MM.1S (cell line): ENCODE data around the gene BEND5.
A peak's percentile ranks its signal among the peaks of the same experiment; 100 is the strongest.

ENCODE experiments used
- DNase-seq: peaks from one replicate; pipeline ENCODE4 v3.0.0-alpha.2; 2015
- H2AFZ ChIP-seq: fragments of 300-600 bp; sonication (generic); 2 replicates; pipeline ENCODE4 v1.6.0; 2016; ENCODE audit warnings: antibody characterized with exemption, low read length
- H3F3A ChIP-seq: fragments of 300-600 bp; sonication (generic); 2 replicates; pipeline ENCODE4 v1.6.1; 2016; ENCODE audit warnings: mild to moderate bottlenecking, antibody characterized with exemption, low read length, moderate library complexity, mixed read lengths; ENCODE audit not compliant: insufficient read depth
- H3K27ac ChIP-seq: fragments of 300-600 bp; sonication (generic); 2 replicates; pipeline ENCODE4 v1.5.1; 2016; ENCODE audit warnings: mild to moderate bottlenecking, low read length
- H3K27me3 ChIP-seq: fragments of 300-600 bp; sonication (generic); replicated peaks from 2 replicates; pipeline ENCODE4 v1.6.0; 2016; ENCODE audit warnings: low read length; ENCODE audit not compliant: insufficient read depth
- H3K36me3 ChIP-seq: fragments of 300-600 bp; sonication (generic); replicated peaks from 2 replicates; pipeline ENCODE4 v1.6.1; 2016; ENCODE audit warnings: mild to moderate bottlenecking, low read length, mixed read lengths; ENCODE audit not compliant: insufficient read depth
- H3K4me1 ChIP-seq: fragments of 300-600 bp; sonication (generic); 2 replicates; pipeline ENCODE4 v1.6.1; 2016; ENCODE audit warnings: low read length, mixed read lengths
- H3K4me2 ChIP-seq: fragments of 300-600 bp; sonication (generic); 2 replicates; pipeline ENCODE4 v1.6.0; 2016; ENCODE audit warnings: low read depth, low read length
- H3K4me3 ChIP-seq: fragments of 300-600 bp; sonication (generic); 2 replicates; pipeline ENCODE4 v1.5.1; 2016; ENCODE audit warnings: low read length, mixed read lengths
- H3K79me2 ChIP-seq: fragments of 300-600 bp; sonication (generic); 2 replicates; pipeline ENCODE4 v1.6.1; 2016; ENCODE audit warnings: mixed run types, low read length, mixed read lengths
- H3K9ac ChIP-seq: fragments of 300-600 bp; sonication (generic); 2 replicates; pipeline ENCODE4 v1.6.1; 2016; ENCODE audit warnings: low read length, mixed read lengths
- H3K9me2 ChIP-seq: fragments of 300-600 bp; sonication (generic); replicated peaks from 2 replicates; pipeline ENCODE4 v1.6.1; 2016; ENCODE audit warnings: mild to moderate bottlenecking, low read length, mixed read lengths; ENCODE audit not compliant: insufficient read depth
- H3K9me3 ChIP-seq: fragments of 300-600 bp; sonication (generic); replicated peaks from 2 replicates; pipeline ENCODE4 v1.6.1; 2016; ENCODE audit warnings: mild to moderate bottlenecking, low read length, mixed read lengths; ENCODE audit not compliant: insufficient read depth
- H4K20me1 ChIP-seq: fragments of 300-600 bp; sonication (generic); 2 replicates; pipeline ENCODE4 v1.6.1; 2016; ENCODE audit warnings: mild to moderate bottlenecking, low read length, moderate library complexity, mixed read lengths; ENCODE audit not compliant: insufficient read depth
- CTCF ChIP-seq: fragments of 300-600 bp; sonication (generic); IDR thresholded peaks from 2 replicates; pipeline ENCODE4 v1.5.1; 2016; ENCODE audit warnings: antibody characterized with exemption, low read length, mixed read lengths
- EZH2 ChIP-seq: fragments of 300-600 bp; sonication (generic); optimal IDR thresholded peaks from 2 replicates; pipeline ENCODE3; 2017; ENCODE audit warnings: low read depth, mild to moderate bottlenecking, antibody characterized with exemption, low read length, mixed read lengths
- EZH2phosphoT487 ChIP-seq: fragments of 300-600 bp; sonication (generic); IDR thresholded peaks from 2 replicates; pipeline ENCODE4 v1.6.1; 2018; ENCODE audit warnings: antibody characterized with exemption, low read length

BEND5 gene

GRCh38 chr1:48746906-48747305 lies 29.8 kb downstream of the BEND5 start:
- H3K4me3 ChIP-seq: no peak overlapping the region
- H3K79me2 ChIP-seq: no peaks in the 10 kb centered on the region
- H2AFZ ChIP-seq: no peak overlapping the region
- H3F3A ChIP-seq: no peaks in the 10 kb centered on the region
- peaks cover 14% of the 10 kb centered on the region; the same call in 1 of the 2 replicates for H3K4me1 ChIP-seq
- no peaks in the 10 kb centered on the region for H3K36me3 ChIP-seq
- H3K9me3 ChIP-seq: no peaks in the 10 kb centered on the region
- TF ChIP-seq EZH2: no peak
- TF ChIP-seq CTCF: no peak
- TF ChIP-seq EZH2phosphoT487: no peak
- H4K20me1 ChIP-seq: no peaks in the 10 kb centered on the region
- no peak overlapping the region for H3K9ac ChIP-seq
- H3K27ac ChIP-seq: no peak overlapping the region
- no peak for DNase-seq
- no peaks in the 10 kb centered on the region for H3K27me3 ChIP-seq
- H3K9me2 ChIP-seq: no peaks in the 10 kb centered on the region
- no peak overlapping the region for H3K4me2 ChIP-seq

- Histone ChIP-seq H3K27me3 (no peaks in the 10 kb centered on the region), H4K20me1 (no peaks in the 10 kb centered on the region), H3K79me2 (no peaks in the 10 kb centered on the region), H3K9me2 (no peaks in the 10 kb centered on the region), H2AFZ (no peak overlapping the region), H3K36me3 (no peaks in the 10 kb centered on the region), H3K4me2 (0 out of 2 replicates have a peak overlapping the region, but pooled peaks have one; percentile 7), H3K27ac (peak overlapping the region; percentile 39; the same call in 1 of the 2 replicates), H3K9ac (no peak overlapping the region), H3K9me3 (no peaks in the 10 kb centered on the region), H3K4me3 (no peak overlapping the region), H3F3A (no peaks in the 10 kb centered on the region), H3K4me1 (peaks cover 10% of the 10 kb centered on the region; the same call in 1 of the 2 replicates)
- peak; percentile 17 for DNase-seq
- TF ChIP-seq CTCF (no peak), EZH2phosphoT487 (no peak), EZH2 (no peak)
These were observed 32.7 kb downstream of the BEND5 start for GRCh38 chr1:48744032-48744431.

GRCh38 chr1:48743480-48743879 lies 33.2 kb downstream of the BEND5 start:
- Histone ChIP-seq H2AFZ (no peak overlapping the region), H3F3A (no peaks in the 10 kb centered on the region), H3K4me3 (no peak overlapping the region), H3K27ac (peak overlapping the region; percentile 39; the same call in 1 of the 2 replicates), H3K79me2 (no peaks in the 10 kb centered on the region), H3K4me1 (peaks cover 10% of the 10 kb centered on the region; the same call in 1 of the 2 replicates), H3K36me3 (no peaks in the 10 kb centered on the region), H3K9me2 (no peaks in the 10 kb centered on the region), H3K27me3 (no peaks in the 10 kb centered on the region), H4K20me1 (no peaks in the 10 kb centered on the region), H3K4me2 (peak overlapping the region; percentile 7; the same call in 1 of the 2 replicates), H3K9me3 (no peaks in the 10 kb centered on the region), H3K9ac (no peak overlapping the region)
- no peak for DNase-seq
- TF ChIP-seq CTCF (no peak), EZH2phosphoT487 (no peak), EZH2 (no peak)
